GM10266 (cell line): ENCODE data around the gene BICDL1.

Experiments used
- DNase-seq: peaks from one replicate; pipeline ENCODE4 v3.0.0; 2012; ENCODE audit errors: extremely low spot score
- TF ChIP-seq, protein P1 (sequence below): IDR thresholded peaks from 2 replicates; pipeline ENCODE4 v1.5.1; 2012; ENCODE audit warnings: mild to moderate bottlenecking, low read depth; ENCODE audit not compliant: control insufficient read depth, insufficient read depth; ENCODE audit errors: missing control alignments

The BICDL1 gene, protein sequence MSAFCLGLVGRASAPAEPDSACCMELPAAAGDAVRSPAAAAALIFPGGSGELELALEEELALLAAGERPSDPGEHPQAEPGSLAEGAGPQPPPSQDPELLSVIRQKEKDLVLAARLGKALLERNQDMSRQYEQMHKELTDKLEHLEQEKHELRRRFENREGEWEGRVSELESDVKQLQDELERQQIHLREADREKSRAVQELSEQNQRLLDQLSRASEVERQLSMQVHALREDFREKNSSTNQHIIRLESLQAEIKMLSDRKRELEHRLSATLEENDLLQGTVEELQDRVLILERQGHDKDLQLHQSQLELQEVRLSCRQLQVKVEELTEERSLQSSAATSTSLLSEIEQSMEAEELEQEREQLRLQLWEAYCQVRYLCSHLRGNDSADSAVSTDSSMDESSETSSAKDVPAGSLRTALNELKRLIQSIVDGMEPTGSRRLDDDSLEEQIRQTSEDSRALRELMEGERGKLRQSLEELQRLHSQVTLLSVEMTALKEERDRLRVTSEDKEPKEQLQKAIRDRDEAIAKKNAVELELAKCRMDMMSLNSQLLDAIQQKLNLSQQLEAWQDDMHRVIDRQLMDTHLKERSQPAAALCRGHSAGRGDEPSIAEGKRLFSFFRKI

DNA sequence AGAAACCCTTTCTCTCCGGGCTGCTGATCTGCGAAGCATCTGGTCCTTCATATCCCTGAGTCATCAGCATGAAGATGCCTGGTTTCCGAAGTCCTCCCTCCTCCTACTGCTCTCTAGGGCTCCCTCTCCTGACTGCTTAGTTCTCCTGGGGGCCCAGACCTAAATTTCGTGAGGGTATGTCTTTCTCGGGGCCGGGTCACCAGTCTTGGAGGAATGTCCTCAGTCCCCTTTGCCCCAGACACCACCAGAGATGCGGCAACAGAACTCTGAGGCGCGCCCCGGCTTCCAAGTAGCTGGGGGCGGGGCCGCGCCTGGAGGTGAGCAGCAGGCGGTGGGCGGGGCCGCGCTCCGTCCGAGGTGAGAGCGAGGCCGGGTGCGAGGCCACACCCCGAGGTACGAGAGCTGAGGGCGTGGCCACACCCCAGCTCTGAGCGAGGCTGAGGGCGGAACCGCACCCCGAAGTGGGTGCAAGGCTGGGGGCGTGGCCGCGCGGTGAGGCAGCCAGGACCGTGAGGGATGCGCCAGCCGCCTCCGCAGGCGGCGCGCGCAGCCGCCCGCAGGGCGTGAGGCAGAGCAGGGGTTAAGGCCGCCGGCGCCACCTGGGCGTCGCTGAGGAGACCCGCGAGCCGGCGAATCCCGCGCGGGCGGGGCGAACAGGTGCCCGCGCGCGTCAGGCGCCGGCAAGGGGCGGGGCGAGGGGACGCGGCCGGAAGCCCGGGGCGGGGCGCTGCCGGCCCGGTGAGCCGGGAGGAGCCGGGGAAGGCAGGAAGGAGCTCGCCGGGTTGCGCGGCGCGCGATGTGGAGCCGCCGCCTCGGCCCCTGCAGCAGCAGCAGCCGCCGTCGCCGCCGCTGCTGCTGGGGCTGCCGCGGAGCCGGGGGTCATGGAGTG, at the start of gene BICDL1:
Gene BICDL1, plus strand, starts transcription at position 765 of the 889 bp plus-strand sequence. CDS start 633 bp downstream, outside the sequence.
- peak; percentile 96 for DNase-seq
- TF ChIP-seq, protein P1, sequence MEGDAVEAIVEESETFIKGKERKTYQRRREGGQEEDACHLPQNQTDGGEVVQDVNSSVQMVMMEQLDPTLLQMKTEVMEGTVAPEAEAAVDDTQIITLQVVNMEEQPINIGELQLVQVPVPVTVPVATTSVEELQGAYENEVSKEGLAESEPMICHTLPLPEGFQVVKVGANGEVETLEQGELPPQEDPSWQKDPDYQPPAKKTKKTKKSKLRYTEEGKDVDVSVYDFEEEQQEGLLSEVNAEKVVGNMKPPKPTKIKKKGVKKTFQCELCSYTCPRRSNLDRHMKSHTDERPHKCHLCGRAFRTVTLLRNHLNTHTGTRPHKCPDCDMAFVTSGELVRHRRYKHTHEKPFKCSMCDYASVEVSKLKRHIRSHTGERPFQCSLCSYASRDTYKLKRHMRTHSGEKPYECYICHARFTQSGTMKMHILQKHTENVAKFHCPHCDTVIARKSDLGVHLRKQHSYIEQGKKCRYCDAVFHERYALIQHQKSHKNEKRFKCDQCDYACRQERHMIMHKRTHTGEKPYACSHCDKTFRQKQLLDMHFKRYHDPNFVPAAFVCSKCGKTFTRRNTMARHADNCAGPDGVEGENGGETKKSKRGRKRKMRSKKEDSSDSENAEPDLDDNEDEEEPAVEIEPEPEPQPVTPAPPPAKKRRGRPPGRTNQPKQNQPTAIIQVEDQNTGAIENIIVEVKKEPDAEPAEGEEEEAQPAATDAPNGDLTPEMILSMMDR: peak; percentile 7

DNA sequence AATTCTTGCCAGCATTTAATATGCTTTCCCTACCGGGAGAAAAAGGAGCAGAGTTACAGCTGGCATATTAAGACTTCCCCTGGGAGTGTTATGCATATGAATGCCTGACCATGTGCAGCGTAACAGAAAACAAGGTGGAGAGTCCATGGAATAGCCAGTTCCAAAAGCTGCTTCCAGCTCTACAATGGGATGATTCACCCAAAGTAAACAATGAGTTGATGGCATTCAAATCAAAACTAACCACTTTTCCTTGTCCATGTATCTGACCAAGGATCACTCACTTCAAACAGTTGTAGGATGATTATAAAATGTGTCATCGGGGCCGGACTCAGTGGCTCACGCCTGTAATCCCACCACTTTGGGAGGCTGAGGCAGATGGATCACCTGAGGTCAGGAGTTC, 48.1 kb upstream of the BICDL1 start:
- DNase-seq: no peak
- TF ChIP-seq, protein P1: no peak

DNA sequence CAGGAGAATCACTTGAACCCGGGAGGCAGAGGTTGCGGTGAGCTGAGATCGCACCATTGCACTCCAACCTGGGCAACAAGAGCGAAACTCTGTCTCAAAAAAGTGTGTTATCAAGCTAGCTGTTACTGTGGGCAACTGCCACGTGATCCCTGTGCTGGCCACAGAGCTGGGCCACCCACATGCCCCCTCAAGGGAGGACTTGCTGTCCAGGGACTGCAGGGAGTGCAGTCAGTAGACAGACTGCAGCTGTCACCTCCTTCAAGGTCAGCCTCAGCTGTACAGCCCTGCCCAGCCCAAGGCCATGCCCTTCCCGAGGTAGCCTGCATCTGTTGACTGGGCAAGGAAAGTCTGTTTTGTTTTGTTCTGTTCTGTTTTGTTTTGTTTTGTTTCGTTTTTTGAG, 46.6 kb upstream of the BICDL1 start:
- no peak for DNase-seq
- TF ChIP-seq, protein P1: no peak

DNA sequence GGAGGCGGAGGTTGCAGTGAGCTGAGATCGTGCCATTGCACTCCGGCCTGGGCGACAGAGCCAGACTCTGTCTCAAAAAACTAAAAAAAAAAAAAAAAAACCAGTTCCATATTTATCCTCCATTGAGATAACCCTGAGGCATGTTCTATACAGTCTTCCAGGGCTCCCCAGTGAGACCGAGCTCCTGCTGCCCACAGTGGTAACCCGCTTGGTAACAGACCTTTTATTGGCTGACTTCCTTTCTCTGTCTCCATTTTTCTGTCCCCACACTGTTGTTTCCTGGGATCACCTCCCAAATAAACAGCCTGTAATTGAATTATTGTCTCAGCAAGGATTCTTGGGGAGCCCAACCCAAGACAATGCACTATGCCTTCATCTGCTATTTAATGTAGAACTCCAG, 42.8 kb upstream of the BICDL1 start:
- no peak for DNase-seq
- TF ChIP-seq, protein P1: no peak

DNA sequence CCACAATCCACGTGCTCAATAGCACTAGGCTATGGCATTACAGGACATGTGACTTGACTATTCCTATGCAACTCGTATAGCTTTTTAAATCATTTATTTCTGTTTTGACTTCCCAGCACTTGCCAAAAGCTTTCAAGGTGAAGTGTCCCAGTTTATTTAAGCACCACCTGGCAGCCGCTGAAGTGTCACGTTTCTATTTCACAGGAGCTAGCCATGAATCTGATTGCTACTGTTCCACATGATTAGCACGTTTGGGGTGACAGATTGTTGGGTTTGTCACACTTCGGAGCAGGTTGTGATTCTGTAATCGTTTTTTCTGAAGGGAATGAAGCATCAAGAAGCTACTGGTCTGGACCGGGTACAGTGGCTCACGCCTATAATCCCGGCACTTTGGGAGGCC, 39.9 kb upstream of the BICDL1 start:
- no peak for DNase-seq
- TF ChIP-seq, protein P1: no peak

DNA sequence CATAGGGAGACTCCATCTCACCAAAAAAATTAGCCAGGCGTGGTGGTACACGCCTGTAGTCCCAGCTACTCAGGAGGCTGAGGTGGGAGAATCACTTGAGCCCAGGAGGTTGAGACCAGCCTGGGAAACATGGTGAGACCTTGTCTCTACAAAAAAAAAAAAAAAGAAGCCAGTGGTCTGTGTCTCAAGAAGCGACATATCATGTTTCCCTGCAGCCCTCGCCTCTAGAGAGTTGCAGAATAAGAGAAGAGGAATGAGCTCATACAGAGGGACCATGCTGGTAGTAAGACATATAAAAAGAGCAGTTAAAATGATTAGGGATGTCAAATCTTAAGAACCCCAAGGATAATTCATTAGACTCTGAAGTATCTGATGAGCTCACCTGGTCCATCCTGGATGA, 39.4 kb upstream of the BICDL1 start:
- DNase-seq: no peak
- TF ChIP-seq, protein P1: no peak

- TF ChIP-seq, protein P1: no peak
- DNase-seq: no peak
Measured at GRCh38 chr12:119956047-119956446, 33.0 kb upstream of the BICDL1 start.
